GM12878 (cell line): ENCODE data around the gene TMPRSS7. TPM values are rescaled to one million over a fixed set of nuclear protein-coding genes. Genes with fewer than 3 reads are reported as not detected.

ENCODE experiments used
- ATAC-seq: fragments of 200-7000 bp; cut with Tn5 transposase; 3 replicates; pipeline ENCODE4 v1.9.1; 2020; ENCODE audit warnings: mild to moderate bottlenecking, moderate library complexity
- BruUV-seq: library from RNA; stranded (reverse); fragments of 400-500 nt; replicated peaks from 2 replicates; lab custom pipeline; 2021; lab: Mats Ljungman, UMichigan
- CTCF ChIA-PET: fragments of 300-600 bp; sonication (Branson Sonifier 250); formaldehyde crosslinking; extraction: SDS; loops from one replicate; lab custom pipeline; 2021; ENCODE audit warnings: inconsistent platforms; lab: Yijun Ruan, JAX
- POLR2A ChIA-PET: fragments of 350-600 bp; formaldehyde crosslinking; extraction: SDS; loops from one replicate; lab custom pipeline; 2021; ENCODE audit warnings: inconsistent platforms; lab: Charles Lee
- RAD21 ChIA-PET: fragments of 300-600 bp; sonication (Branson Sonifier 250); formaldehyde crosslinking; loops from one replicate; lab custom pipeline; 2023; ENCODE audit warnings: antibody characterized with exemption; ENCODE audit not compliant: unreplicated experiment; lab: Charles Lee
- SMC1A ChIA-PET: fragments of 300-600 bp; sonication (Branson Sonifier 250); formaldehyde crosslinking; loops from one replicate; lab custom pipeline; 2023; ENCODE audit not compliant: unreplicated experiment, uncharacterized antibody; lab: Charles Lee
- DNase-seq: peaks from one replicate; pipeline ENCODE4 v3.0.0-alpha.2; 2011; ENCODE audit warnings: low read depth, low spot score
- FAIRE-seq: peaks from 3 replicates; lab custom pipeline; 2011; peaks lifted over from hg19 to GRCh38; lab: Jason Lieb, UNC
- H2AFZ ChIP-seq: 2 replicates; pipeline ENCODE4 v1.6.0; 2011; ENCODE audit warnings: low read depth, low read length, control low read depth; ENCODE audit not compliant: control insufficient read depth
- H3K27ac ChIP-seq: 2 replicates; pipeline ENCODE4 v1.5.1; 2011; ENCODE audit warnings: control low read depth; ENCODE audit not compliant: control insufficient read depth, insufficient read depth
- H3K27me3 ChIP-seq, 2 experiments: replicated peaks in 1 of 2; 2 replicates each; pipeline versions ENCODE4 v1.6.0 to v1.6.1; 2011; ENCODE audit warnings: low read length in 1 of 2; ENCODE audit not compliant: control insufficient read depth in 2 of 2, insufficient read depth in 2 of 2
- H3K36me3 ChIP-seq, 2 experiments: 2 replicates each; pipeline ENCODE4 v1.5.1; 2011; ENCODE audit warnings: low read length in 1 of 2; ENCODE audit not compliant: control insufficient read depth in 2 of 2, insufficient read depth in 2 of 2
- H3K4me1 ChIP-seq: 2 replicates; pipeline ENCODE4 v1.6.1; 2011; ENCODE audit warnings: mild to moderate bottlenecking, low read length, moderate library complexity, mixed read lengths; ENCODE audit not compliant: control insufficient read depth, insufficient read depth
- H3K4me2 ChIP-seq: 2 replicates; pipeline ENCODE4 v1.6.0; 2011; ENCODE audit warnings: control low read depth; ENCODE audit not compliant: control insufficient read depth, insufficient read depth
- H3K4me3 ChIP-seq: fragments of 200-600 bp; sonication (generic); 2 replicates; pipeline ENCODE4 v1.5.1; 2016
- H3K79me2 ChIP-seq: 2 replicates; pipeline ENCODE4 v1.6.0; 2011; ENCODE audit warnings: low read length; ENCODE audit not compliant: control insufficient read depth, insufficient read depth
- H3K9ac ChIP-seq: 2 replicates; pipeline ENCODE4 v1.8.0; 2011; ENCODE audit warnings: low read length, control low read depth, mixed read lengths; ENCODE audit not compliant: control insufficient read depth, insufficient read depth
- H3K9me3 ChIP-seq: replicated peaks from 3 replicates; pipeline ENCODE4 v1.5.1; 2011; ENCODE audit warnings: mild to moderate bottlenecking, low read length; ENCODE audit not compliant: control insufficient read depth, insufficient read depth
- H4K20me1 ChIP-seq: 2 replicates; pipeline ENCODE4 v1.6.0; 2011; ENCODE audit not compliant: control insufficient read depth, insufficient read depth
- CBX5 ChIP-seq: sonication (generic); IDR thresholded peaks from 2 replicates; pipeline ENCODE4 v1.6.1; 2016; ENCODE audit warnings: low read depth, moderate library complexity, mild to moderate bottlenecking, inconsistent platforms
- EED ChIP-seq: sonication (generic); IDR thresholded peaks from 2 replicates; pipeline ENCODE4 v1.6.1; 2016; ENCODE audit warnings: antibody characterized with exemption, low read depth
- EP300 ChIP-seq, 2 experiments: fragments of 150-350 bp in 1 of 2; IDR thresholded peaks; 2 replicates each; pipeline ENCODE4 v1.6.1; 2011 to 2012; ENCODE audit warnings: low read depth in 2 of 2, low read length in 2 of 2, borderline replicate concordance in 1 of 2, improper control_type of control experiment in 1 of 2, inconsistent platforms in 1 of 2; ENCODE audit not compliant: control insufficient read depth in 1 of 2
- GATAD2B ChIP-seq: fragments of 450-650 bp; conservative IDR thresholded peaks from 2 replicates; pipeline ENCODE4 v1.6.1; 2017; ENCODE audit warnings: low read depth, mild to moderate bottlenecking, moderate library complexity
- JUND ChIP-seq: IDR thresholded peaks from 2 replicates; pipeline ENCODE4 v1.6.1; 2012; ENCODE audit warnings: low read depth, mild to moderate bottlenecking, low read length, improper control_type of control experiment, moderate library complexity
- NFYA ChIP-seq: IDR thresholded peaks from 2 replicates; pipeline ENCODE4 v1.6.1; 2011; ENCODE audit warnings: low read depth, mild to moderate bottlenecking, low read length, improper control_type of control experiment, borderline replicate concordance
- RAD51 ChIP-seq: fragments of 450-650 bp; IDR thresholded peaks from 2 replicates; pipeline ENCODE4 v1.6.1; 2016; ENCODE audit warnings: moderate library complexity, mild to moderate bottlenecking, inconsistent platforms
- TCF3 ChIP-seq: IDR thresholded peaks from 2 replicates; pipeline ENCODE4 v1.6.1; 2012; ENCODE audit warnings: low read depth, mild to moderate bottlenecking, low read length, borderline replicate concordance; ENCODE audit not compliant: insufficient read depth
- YBX1 ChIP-seq: fragments of 450-650 bp; IDR thresholded peaks from 2 replicates; pipeline ENCODE4 v1.6.1; 2016; ENCODE audit warnings: antibody characterized with exemption
- WGBS: methylation state at CpG from one replicate; pipeline ENCODE4 v1.1.6; 2016; ENCODE audit warnings: low lambda C conversion rate; ENCODE audit not compliant: insufficient replicate concordance, insufficient coverage; ENCODE audit errors: missing lambda C conversion rate; 5-methylcytosine and 5-hydroxymethylcytosine counted together
- in situ Hi-C: fragments of 300-500 bp; cut with MboI; formaldehyde crosslinking; loops from 9 replicates; pipeline ENCODE4 v1.14.3; 2018; ENCODE audit warnings: mixed read lengths
- intact Hi-C: fragments of 100-400 bp; cut with micrococcal nuclease; formaldehyde crosslinking; loops from one replicate; pipeline ENCODE4 v1.14.2; 2022; ENCODE audit not compliant: unreplicated experiment
- polyA plus RNA-seq, 11 experiments: library from polyadenylated mRNA; depleted of rRNA in 4 of 11; unstranded in 6 of 11; stranded (reverse) in 5 of 11; fragments of >200 nt; fragmentation: Nextera tagmentation in 4 of 11; fragmentation: Illumina TruSeq in 1 of 11; extraction: Ambion mirVana in 4 of 11; extraction: Trizol in 1 of 11; gene quantifications; 1 replicate in 1 of 11; 2 replicates in 10 of 11; pipeline versions ENCODE4 v1.2.1 to v1.2.3, GENCODE V29; 2011 to 2016; ENCODE audit warnings: inconsistent platforms in 2 of 11, missing spikeins in 2 of 11, low read depth in 1 of 11
- total RNA-seq, 4 experiments: library from RNA; depleted of rRNA in 3 of 4; stranded (reverse); fragments of >200 nt in 3 of 4; fragmentation: Illumina TruSeq in 1 of 4; extraction: Trizol in 1 of 4; gene quantifications; 2 replicates each; pipeline versions ENCODE4 v1.2.1 to v1.2.3, GENCODE V29; 2013 to 2021
- TF ChIP-seq, protein P1 (sequence below): IDR thresholded peaks from 2 replicates; pipeline ENCODE4 v1.6.1; 2012; ENCODE audit warnings: low read depth, low read length, improper control_type of control experiment
- TF ChIP-seq, protein P2 (sequence below): IDR thresholded peaks from 2 replicates; pipeline ENCODE4 v1.6.1; 2012; ENCODE audit warnings: low read length, inconsistent platforms
- TF ChIP-seq, protein P3 (sequence below): fragments of 450-650 bp; IDR thresholded peaks from 2 replicates; pipeline ENCODE4 v1.6.1; 2016; ENCODE audit warnings: mild to moderate bottlenecking

The TMPRSS7 gene
- total and polyA plus RNA-seq, 10 of the 15 experiments (the other 5 are each of a cell fraction or from before 2014, with no cell fraction given): 0.03 TPM; not detected in 9

DNA sequence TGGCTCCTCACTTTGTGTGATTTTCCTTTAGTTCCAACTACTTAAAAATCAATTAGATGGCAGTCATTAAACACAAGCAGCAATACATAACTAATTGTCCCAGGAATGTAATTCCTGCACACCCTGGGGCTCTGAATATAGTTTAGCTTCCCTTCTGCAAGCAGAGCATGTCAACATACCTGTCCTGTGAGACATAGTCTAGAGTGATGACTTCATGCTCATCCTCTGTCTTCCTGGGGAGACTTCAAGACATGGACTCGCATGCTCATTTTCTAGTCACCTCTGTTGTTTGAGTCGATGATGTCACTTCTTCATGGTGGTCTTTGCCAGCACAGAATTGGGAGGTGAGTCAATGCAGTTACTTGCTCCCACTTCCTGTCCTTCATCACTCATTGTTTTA lies 67.4 kb downstream of the TMPRSS7 start:
- Histone ChIP-seq H3K27ac (no peak overlapping the region), H3K9ac (no peak overlapping the region), H3K36me3 (no peaks in the 10 kb centered on the region), H3K27me3 (no peaks in the 10 kb centered on the region), H2AFZ (no peak overlapping the region), H3K4me1 (no peaks in the 10 kb centered on the region), H4K20me1 (no peaks in the 10 kb centered on the region), H3K4me2 (no peak overlapping the region), H3K9me3 (no peaks in the 10 kb centered on the region), H3K79me2 (no peaks in the 10 kb centered on the region), H3K4me3 (no peak overlapping the region)
- FAIRE-seq: no peak
- ChIA-PET POLR2A (no interaction called here), SMC1A (interaction anchor here (1.2 kb wide), 1 partner anchor 232 kb away, joined by 3 read pairs; no protein-coding TSS in a partner anchor), CTCF (interaction anchor here (1.7 kb wide), 1 partner anchor 10 kb away, joined by 8 read pairs; no protein-coding TSS in a partner anchor), RAD21 (no interaction called here)
- BruUV-seq: no TSS peak
- 83% methylated on average over 2 of the region's 2 CpGs for WGBS
- ATAC-seq: no peak
- intact Hi-C loops (no loop called here), in situ Hi-C loops (no loop called here)
- TF ChIP-seq YBX1 (no peak), CBX5 (no peak)
- TF ChIP-seq, protein P1, sequence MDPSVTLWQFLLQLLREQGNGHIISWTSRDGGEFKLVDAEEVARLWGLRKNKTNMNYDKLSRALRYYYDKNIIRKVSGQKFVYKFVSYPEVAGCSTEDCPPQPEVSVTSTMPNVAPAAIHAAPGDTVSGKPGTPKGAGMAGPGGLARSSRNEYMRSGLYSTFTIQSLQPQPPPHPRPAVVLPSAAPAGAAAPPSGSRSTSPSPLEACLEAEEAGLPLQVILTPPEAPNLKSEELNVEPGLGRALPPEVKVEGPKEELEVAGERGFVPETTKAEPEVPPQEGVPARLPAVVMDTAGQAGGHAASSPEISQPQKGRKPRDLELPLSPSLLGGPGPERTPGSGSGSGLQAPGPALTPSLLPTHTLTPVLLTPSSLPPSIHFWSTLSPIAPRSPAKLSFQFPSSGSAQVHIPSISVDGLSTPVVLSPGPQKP: no peak
- no peak for DNase-seq

DNA sequence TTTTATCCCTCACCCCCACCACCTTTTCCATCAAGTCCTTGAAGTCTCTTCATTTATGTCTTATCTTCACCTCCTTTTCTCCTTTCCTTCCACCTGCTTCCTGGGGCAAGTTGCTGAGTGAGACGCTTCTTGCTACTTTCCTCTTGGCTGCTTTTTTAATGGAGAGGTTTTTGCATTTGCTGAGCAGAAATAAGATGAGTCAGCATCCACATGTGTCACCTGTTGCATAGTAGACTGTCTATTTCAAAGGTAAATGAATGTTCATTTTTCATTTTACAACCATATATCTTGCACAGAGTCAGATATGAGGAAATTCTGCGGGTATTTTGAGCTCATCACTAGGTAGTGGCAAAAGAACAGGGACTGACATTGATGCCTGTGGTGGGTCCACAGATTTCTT lies 70.2 kb downstream of the TMPRSS7 start:
- CTCF ChIA-PET: no interaction called here

More for the DNA sequence above, 70.2 kb downstream of the TMPRSS7 start:
- in situ Hi-C loops (no loop called here), intact Hi-C loops (no loop called here)
- DNase-seq (no peak), ATAC-seq (no peak), FAIRE-seq (no peak)
- ChIA-PET RAD21 (no interaction called here), SMC1A (no interaction called here), POLR2A (no interaction called here)
- Histone ChIP-seq H2AFZ (no peak overlapping the region), H3K27me3 (no peaks in the 10 kb centered on the region), H3K4me3 (no peak overlapping the region), H3K4me1 (no peaks in the 10 kb centered on the region), H3K9ac (no peak overlapping the region), H4K20me1 (no peaks in the 10 kb centered on the region), H3K79me2 (no peaks in the 10 kb centered on the region), H3K36me3 (no peaks in the 10 kb centered on the region), H3K9me3 (no peaks in the 10 kb centered on the region), H3K4me2 (no peak overlapping the region), H3K27ac (no peak overlapping the region)
- TF ChIP-seq, protein P2, sequence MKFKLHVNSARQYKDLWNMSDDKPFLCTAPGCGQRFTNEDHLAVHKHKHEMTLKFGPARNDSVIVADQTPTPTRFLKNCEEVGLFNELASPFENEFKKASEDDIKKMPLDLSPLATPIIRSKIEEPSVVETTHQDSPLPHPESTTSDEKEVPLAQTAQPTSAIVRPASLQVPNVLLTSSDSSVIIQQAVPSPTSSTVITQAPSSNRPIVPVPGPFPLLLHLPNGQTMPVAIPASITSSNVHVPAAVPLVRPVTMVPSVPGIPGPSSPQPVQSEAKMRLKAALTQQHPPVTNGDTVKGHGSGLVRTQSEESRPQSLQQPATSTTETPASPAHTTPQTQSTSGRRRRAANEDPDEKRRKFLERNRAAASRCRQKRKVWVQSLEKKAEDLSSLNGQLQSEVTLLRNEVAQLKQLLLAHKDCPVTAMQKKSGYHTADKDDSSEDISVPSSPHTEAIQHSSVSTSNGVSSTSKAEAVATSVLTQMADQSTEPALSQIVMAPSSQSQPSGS: no peak
- TF ChIP-seq NFYA (no peak), EP300 (IDR thresholded peaks at IDR 0.05; ENCODE audit: borderline replicate concordance in 1 of 2, control insufficient read depth in 1 of 2, low read depth in 2 of 2, low read length in 2 of 2) (no peak), JUND (no peak), TCF3 (no peak), EED (no peak), RAD51 (no peak), GATAD2B (no peak)
- TF ChIP-seq, protein P3, sequence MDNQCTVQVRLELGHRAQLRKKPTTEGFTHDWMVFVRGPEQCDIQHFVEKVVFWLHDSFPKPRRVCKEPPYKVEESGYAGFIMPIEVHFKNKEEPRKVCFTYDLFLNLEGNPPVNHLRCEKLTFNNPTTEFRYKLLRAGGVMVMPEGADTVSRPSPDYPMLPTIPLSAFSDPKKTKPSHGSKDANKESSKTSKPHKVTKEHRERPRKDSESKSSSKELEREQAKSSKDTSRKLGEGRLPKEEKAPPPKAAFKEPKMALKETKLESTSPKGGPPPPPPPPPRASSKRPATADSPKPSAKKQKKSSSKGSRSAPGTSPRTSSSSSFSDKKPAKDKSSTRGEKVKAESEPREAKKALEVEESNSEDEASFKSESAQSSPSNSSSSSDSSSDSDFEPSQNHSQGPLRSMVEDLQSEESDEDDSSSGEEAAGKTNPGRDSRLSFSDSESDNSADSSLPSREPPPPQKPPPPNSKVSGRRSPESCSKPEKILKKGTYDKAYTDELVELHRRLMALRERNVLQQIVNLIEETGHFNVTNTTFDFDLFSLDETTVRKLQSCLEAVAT: no peak
- 71% methylated on average over 2 of the region's 2 CpGs for WGBS
- no TSS peak for BruUV-seq
